ENCODE data around the gene SNX11. TPM values are rescaled to one million over a fixed set of nuclear protein-coding genes. Genes with fewer than 3 reads are reported as not detected.

Gene SNX11
- total and polyA plus RNA-seq, 4 donors, result 6.4 to 11.4 (median 8.5) TPM

DNA sequence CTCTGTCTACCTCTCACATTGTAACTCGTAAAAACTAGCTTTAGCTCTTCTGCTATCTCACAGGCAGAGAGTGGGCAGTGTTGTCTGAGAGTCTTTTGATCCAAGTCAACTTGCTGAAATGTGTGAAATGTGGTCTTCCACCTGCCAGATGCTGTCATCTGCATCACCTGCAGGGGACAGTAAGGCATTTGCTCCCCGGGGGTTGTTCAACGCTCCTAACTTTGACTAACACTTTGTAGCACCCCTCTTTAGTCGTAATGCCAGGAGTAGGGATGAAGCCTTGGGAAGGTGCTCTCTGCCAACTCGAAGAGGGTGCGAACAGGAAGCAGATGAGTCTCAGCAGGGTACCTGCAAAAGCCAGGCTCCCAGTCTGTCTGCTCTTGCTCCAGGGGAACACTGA lies 36.1 kb downstream of the SNX11 start:
- Histone ChIP-seq H3K9ac (ENCODE audit: low read depth in 1 of 2, low read length in 2 of 2) (no peak overlapping the region), H3K27ac (ENCODE audit: low read depth in 1 of 2, low read length in 2 of 2) (no peak overlapping the region), H3K4me3 (ENCODE audit: low read depth in 1 of 3, low read length in 3 of 3) (no peak overlapping the region), H3K4me1 (ENCODE audit: control insufficient read depth in 4 of 4, insufficient read depth in 4 of 4, low read length in 3 of 4) (no peaks in the 10 kb centered on the region), H3K36me3 (ENCODE audit: control insufficient read depth in 4 of 4, insufficient read depth in 3 of 4, low read depth in 1 of 4, low read length in 3 of 4) (peaks cover 0 to 7% (median 3%) of the 10 kb centered on the region in 4 donors), H3K9me3 (ENCODE audit: control insufficient read depth in 4 of 4, low read length in 3 of 4) (no peaks in the 10 kb centered on the region), H3K27me3 (ENCODE audit: control insufficient read depth in 4 of 4, insufficient read depth in 4 of 4, low read length in 3 of 4) (no peaks in the 10 kb centered on the region)
- no peak for DNase-seq (ENCODE audit: low spot score)
- TF ChIP-seq JUND (IDR thresholded peaks at IDR 0.05) (no peak), HNF4A (conservative IDR thresholded peaks at IDR 0.05) (no peak), GABPA (IDR thresholded peaks at IDR 0.05 in 1 of 2, conservative IDR thresholded peaks at IDR 0.05 in 1 of 2) (no peak), EGR1 (IDR thresholded peaks at IDR 0.05; ENCODE audit: low read depth in 2 of 2) (no peak), NR2F2 (IDR thresholded peaks at IDR 0.05) (no peak), HNF4G (IDR thresholded peaks at IDR 0.05) (no peak), SP1 (IDR thresholded peaks at IDR 0.05) (no peak), FOXA2 (IDR thresholded peaks at IDR 0.05) (no peak), RXRA (IDR thresholded peaks at IDR 0.05) (no peak), TAF1 (conservative IDR thresholded peaks at IDR 0.05) (no peak), FOXA1 (IDR thresholded peaks at IDR 0.05) (no peak), RAD21 (IDR thresholded peaks at IDR 0.05) (no peak)
- TF ChIP-seq, protein P1, sequence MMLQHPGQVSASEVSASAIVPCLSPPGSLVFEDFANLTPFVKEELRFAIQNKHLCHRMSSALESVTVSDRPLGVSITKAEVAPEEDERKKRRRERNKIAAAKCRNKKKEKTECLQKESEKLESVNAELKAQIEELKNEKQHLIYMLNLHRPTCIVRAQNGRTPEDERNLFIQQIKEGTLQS (IDR thresholded peaks at IDR 0.05), result no peak
- TF ChIP-seq, protein P2, sequence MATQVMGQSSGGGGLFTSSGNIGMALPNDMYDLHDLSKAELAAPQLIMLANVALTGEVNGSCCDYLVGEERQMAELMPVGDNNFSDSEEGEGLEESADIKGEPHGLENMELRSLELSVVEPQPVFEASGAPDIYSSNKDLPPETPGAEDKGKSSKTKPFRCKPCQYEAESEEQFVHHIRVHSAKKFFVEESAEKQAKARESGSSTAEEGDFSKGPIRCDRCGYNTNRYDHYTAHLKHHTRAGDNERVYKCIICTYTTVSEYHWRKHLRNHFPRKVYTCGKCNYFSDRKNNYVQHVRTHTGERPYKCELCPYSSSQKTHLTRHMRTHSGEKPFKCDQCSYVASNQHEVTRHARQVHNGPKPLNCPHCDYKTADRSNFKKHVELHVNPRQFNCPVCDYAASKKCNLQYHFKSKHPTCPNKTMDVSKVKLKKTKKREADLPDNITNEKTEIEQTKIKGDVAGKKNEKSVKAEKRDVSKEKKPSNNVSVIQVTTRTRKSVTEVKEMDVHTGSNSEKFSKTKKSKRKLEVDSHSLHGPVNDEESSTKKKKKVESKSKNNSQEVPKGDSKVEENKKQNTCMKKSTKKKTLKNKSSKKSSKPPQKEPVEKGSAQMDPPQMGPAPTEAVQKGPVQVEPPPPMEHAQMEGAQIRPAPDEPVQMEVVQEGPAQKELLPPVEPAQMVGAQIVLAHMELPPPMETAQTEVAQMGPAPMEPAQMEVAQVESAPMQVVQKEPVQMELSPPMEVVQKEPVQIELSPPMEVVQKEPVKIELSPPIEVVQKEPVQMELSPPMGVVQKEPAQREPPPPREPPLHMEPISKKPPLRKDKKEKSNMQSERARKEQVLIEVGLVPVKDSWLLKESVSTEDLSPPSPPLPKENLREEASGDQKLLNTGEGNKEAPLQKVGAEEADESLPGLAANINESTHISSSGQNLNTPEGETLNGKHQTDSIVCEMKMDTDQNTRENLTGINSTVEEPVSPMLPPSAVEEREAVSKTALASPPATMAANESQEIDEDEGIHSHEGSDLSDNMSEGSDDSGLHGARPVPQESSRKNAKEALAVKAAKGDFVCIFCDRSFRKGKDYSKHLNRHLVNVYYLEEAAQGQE (IDR thresholded peaks at IDR 0.05), result no peak
- TF ChIP-seq, protein P3, sequence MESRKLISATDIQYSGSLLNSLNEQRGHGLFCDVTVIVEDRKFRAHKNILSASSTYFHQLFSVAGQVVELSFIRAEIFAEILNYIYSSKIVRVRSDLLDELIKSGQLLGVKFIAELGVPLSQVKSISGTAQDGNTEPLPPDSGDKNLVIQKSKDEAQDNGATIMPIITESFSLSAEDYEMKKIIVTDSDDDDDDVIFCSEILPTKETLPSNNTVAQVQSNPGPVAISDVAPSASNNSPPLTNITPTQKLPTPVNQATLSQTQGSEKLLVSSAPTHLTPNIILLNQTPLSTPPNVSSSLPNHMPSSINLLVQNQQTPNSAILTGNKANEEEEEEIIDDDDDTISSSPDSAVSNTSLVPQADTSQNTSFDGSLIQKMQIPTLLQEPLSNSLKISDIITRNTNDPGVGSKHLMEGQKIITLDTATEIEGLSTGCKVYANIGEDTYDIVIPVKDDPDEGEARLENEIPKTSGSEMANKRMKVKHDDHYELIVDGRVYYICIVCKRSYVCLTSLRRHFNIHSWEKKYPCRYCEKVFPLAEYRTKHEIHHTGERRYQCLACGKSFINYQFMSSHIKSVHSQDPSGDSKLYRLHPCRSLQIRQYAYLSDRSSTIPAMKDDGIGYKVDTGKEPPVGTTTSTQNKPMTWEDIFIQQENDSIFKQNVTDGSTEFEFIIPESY (IDR thresholded peaks at IDR 0.05), result no peak
- TF ChIP-seq, protein P4, sequence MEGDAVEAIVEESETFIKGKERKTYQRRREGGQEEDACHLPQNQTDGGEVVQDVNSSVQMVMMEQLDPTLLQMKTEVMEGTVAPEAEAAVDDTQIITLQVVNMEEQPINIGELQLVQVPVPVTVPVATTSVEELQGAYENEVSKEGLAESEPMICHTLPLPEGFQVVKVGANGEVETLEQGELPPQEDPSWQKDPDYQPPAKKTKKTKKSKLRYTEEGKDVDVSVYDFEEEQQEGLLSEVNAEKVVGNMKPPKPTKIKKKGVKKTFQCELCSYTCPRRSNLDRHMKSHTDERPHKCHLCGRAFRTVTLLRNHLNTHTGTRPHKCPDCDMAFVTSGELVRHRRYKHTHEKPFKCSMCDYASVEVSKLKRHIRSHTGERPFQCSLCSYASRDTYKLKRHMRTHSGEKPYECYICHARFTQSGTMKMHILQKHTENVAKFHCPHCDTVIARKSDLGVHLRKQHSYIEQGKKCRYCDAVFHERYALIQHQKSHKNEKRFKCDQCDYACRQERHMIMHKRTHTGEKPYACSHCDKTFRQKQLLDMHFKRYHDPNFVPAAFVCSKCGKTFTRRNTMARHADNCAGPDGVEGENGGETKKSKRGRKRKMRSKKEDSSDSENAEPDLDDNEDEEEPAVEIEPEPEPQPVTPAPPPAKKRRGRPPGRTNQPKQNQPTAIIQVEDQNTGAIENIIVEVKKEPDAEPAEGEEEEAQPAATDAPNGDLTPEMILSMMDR (IDR thresholded peaks at IDR 0.05; ENCODE audit: low read depth, low read length, missing input control), result no peak
- TF ChIP-seq, protein P5, sequence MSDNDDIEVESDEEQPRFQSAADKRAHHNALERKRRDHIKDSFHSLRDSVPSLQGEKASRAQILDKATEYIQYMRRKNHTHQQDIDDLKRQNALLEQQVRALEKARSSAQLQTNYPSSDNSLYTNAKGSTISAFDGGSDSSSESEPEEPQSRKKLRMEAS (IDR thresholded peaks at IDR 0.05), result no peak
- WGBS, result 71% methylated on average over 6 of the region's 6 CpGs

Data from liver (tissue), 9 donors.